ENCODE results near the gene ATP13A5. TPM values are rescaled to one million over a fixed set of nuclear protein-coding genes. Genes with fewer than 3 reads are reported as not detected.

The ATP13A5 gene
- total and polyA plus RNA-seq, 2 of the 8 experiments (the other 6 are each of a cell fraction or from before 2014, with no cell fraction given): not detected

- Histone ChIP-seq H3K14ac (ENCODE audit: insufficient read length) (no peak overlapping the region), H3K4ac (replicated peaks; ENCODE audit: insufficient read length, low read depth, low read length) (no peak overlapping the region), H3K9ac (replicated peaks in 1 of 4; ENCODE audit: extremely low read depth in 1 of 4, low read depth in 3 of 4, low read length in 3 of 4) (no peak overlapping the region), H2BK12ac (ENCODE audit: low read depth, low read length) (no peak overlapping the region), H3K36me3 (ENCODE audit: control insufficient read depth in 2 of 4, insufficient read depth in 4 of 4, low read length in 3 of 4) (no peaks in the 10 kb centered on the region), H2BK120ac (replicated peaks; ENCODE audit: low read depth, low read length) (no peak overlapping the region), H3K79me1 (ENCODE audit: low read depth, low read length) (no peaks in the 10 kb centered on the region), H3K27me3 (replicated peaks in 1 of 4; ENCODE audit: control insufficient read depth in 3 of 4, extremely low read depth in 1 of 4, insufficient read depth in 3 of 4, low read length in 3 of 4) (no peaks in the 10 kb centered on the region), H2BK5ac (ENCODE audit: low read depth, low read length) (no peak overlapping the region), H4K5ac (ENCODE audit: insufficient read length, low read depth, low read length) (no peak overlapping the region), H4K91ac (replicated peaks; ENCODE audit: insufficient read length, low read length) (no peak overlapping the region), H3K4me3 (ENCODE audit: extremely low read depth in 1 of 4, insufficient read depth in 2 of 4, low read depth in 3 of 4, low read length in 4 of 4) (no peak overlapping the region), H4K20me1 (replicated peaks in 1 of 2; ENCODE audit: control insufficient read depth in 1 of 2, insufficient read depth in 2 of 2, low read length in 2 of 2) (no peaks in the 10 kb centered on the region), H3K79me2 (ENCODE audit: control insufficient read depth in 1 of 2, insufficient read depth in 2 of 2, low read length in 2 of 2) (no peaks in the 10 kb centered on the region), H3K4me2 (ENCODE audit: insufficient read depth in 1 of 2, low read depth in 2 of 2, low read length in 2 of 2) (no peak overlapping the region), H2AFZ (ENCODE audit: low read length) (no peak overlapping the region), H3K56ac (replicated peaks; ENCODE audit: insufficient read length, low read depth, low read length) (no peak overlapping the region), H2BK15ac (ENCODE audit: low read length) (no peak overlapping the region), H3K27ac (ENCODE audit: low read depth, low read length) (no peak overlapping the region), H3K9me3 (ENCODE audit: insufficient read depth in 2 of 2, low read depth in 1 of 2, low read length in 1 of 2) (peaks cover 5 to 6% of the 10 kb centered on the region in 2 experiments; a peak in 3 of 4 replicates), H3K18ac (ENCODE audit: extremely low read depth, low read length) (no peak overlapping the region), H2AK5ac (ENCODE audit: low read depth, low read length) (no peak overlapping the region), H3K4me1 (replicated peaks in 1 of 4; ENCODE audit: control insufficient read depth in 3 of 4, insufficient read depth in 4 of 4, low read length in 3 of 4) (no peaks in the 10 kb centered on the region), H3K23ac (ENCODE audit: insufficient read length) (no peak overlapping the region), H4K8ac (ENCODE audit: extremely low read depth, insufficient read depth, low read length) (no peak overlapping the region), H2BK20ac (ENCODE audit: low read length) (no peak overlapping the region), H3K23me2 (ENCODE audit: low read depth, low read length) (no peaks in the 10 kb centered on the region)
- TF ChIP-seq RAD21 (IDR thresholded peaks at IDR 0.05 in 1 of 2, conservative IDR thresholded peaks at IDR 0.05 in 1 of 2; ENCODE audit: low read depth in 2 of 2, low read length in 2 of 2) (no peak), MAFK (IDR thresholded peaks at IDR 0.05; ENCODE audit: low read depth, low read length) (no peak), EZH2 (IDR thresholded peaks at IDR 0.05; ENCODE audit: low read depth, low read length, severe bottlenecking) (no peak)
- FAIRE-seq (no peak), DNase-seq (ENCODE audit: low read depth in 1 of 2, low spot score in 2 of 2) (no peak)
- CTCF ChIA-PET (ENCODE audit: partially characterized antibody): interaction anchor here (0.9 to 1.3 kb wide), 3 partner anchors 10 to 318 kb away, joined by 3 to 4 read pairs (median 4); no protein-coding TSS in a partner anchor
- POLR2A ChIA-PET (ENCODE audit: partially characterized antibody): no interaction called here
- 88% methylated on average over 3 of the region's 3 CpGs; no CpG with 5 or more reads in 1 of the 2 experiments for WGBS, 2 experiments (ENCODE audit: extremely low coverage in 1 of 2, insufficient coverage in 1 of 2, insufficient read length in 1 of 2, insufficient replicate concordance in 2 of 2, low coverage in 1 of 2, low lambda C conversion rate in 2 of 2, missing lambda C conversion rate in 1 of 2)
Measured at GRCh38 chr3:193253986-193254660, 124.4 kb downstream of the ATP13A5 start.
